HG02884 (cell line): ENCODE measurements around the gene ANKRD34B.

ENCODE experiments used
- ATAC-seq: cut with Tn5 transposase; IDR thresholded peaks from one replicate; pipeline ENCODE4 v1.9.1; 2021; ENCODE audit warnings: mild to moderate bottlenecking, moderate library complexity; ENCODE audit not compliant: unreplicated experiment

The ANKRD34B gene

DNA sequence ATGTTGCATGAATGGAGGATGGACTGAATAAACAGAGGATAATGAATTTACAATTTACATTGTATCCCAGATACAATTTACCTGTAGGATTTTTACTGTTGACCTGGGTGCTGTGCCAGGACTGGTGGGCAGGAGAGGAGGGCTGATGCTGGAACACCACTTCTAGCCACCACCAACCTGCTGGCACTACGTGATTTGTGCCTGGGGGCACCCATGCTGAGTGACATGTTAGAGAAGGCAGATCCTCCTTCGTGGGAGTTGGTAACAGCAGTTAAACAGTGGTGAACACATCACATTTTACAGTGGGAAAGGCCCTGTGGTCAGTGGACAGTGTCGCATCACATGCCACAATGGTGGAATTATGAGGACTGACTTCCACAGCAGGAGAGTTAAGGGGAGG lies 3.0 kb upstream of the ANKRD34B start:
- no peak for ATAC-seq

DNA sequence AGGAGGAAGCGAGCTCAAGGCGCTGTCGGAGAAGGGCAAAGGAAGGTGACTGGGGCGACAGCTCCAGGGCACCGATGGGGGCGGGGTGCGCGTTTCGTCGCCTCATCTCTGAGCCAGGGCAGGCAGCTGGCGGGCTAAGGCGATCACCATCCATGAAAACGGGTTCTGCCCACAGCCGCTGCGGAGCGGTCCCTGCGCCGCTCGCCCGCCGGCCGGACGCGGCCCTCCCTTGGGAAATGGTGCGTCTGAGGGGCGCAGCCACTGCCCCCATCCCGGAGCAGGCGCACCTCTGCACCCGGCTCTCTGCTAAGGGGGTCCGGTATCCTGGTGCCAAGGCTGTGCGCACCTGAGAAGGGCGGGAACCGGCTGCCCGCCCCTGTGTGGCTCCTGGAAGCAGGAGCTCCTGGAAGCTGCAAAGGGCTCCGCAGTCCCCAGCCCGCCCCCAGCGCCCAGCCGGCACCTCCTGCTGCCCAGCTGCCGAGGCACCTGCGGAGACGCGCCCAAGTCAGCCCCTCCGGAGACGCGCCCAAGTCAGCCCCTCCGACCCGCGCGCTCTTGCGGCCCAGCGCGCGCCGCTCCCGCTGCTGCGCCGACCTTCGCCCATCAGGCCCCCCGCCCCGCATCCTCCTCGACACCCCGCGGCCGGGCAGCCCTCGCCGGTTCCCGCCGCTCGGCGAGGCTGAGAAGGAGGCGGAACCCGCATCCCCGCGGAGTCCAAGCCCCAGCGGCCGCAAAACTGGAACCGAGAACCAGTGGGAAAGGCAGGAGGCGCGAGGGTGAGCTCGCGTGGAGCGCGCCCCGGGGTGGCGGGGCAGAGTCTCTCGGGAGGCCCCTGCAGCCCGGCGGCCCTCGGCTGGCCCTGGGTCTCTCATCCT lies 757 bp downstream of the ANKRD34B start:
- no peak for ATAC-seq

DNA sequence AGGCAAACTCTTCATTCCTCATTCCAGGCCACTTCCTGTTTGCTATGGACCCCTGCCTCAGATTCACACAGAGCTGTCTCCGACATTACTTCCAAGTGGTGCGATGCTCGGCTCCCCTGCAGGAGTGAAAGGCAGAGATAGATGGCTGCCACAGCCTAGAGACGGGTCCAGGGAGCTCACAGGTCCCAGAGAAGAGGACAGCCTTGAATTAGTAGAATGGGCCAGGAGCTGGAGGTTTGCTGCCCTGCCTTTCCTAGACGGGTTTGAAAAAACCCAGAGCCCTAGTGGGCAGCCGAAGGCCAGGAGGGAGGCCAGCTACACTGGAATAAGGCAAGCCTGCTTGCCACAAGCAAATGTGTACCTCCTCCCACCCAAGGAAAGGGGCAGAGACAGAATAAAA lies 1.8 kb downstream of the ANKRD34B start:
- ATAC-seq = no peak

DNA sequence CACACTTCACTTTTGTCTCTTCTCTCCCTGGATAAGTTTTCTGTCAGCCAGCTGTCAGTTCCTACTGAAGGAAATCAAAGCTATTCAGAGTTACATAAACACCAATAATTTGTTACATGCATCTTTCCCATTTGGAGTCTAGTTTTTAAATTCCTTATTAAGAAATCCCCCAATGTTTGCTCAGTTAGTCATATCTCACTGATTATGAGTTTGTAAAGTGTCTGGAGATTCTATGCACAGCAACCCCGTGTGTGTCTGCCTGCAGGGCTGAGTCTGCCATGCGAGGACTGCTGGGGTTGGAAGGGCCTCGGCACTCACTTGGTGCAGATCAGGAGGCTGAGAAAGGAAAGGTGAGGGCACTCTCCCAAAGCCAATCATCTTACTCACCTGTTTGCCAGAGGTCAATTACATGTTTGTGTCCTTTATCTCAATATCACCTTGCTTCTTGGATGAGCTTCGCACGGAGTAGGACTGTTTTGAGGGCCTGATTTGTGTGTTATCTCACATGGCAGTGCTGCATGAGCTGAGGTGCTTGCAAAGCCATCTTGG lies 3.3 kb downstream of the ANKRD34B start:
- ATAC-seq = no peak

DNA sequence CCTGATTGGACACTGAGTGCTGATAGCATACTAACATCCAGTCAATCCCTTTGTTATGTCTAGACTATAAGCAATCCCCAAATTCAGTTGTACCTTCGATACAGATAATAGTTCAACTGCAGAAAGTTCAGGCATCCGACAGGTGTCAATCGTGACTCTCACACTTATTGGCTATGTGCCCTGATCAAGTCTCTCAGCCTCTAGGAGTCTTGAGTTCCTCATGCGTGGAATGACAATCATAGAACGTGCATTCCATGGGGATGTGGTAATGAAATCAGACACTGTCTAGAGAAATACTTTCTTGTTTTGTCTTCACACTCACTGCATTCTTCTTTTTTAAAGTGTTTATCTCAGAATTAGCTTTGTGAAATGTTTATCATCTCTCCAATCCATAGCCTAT lies 4.8 kb downstream of the ANKRD34B start:
- ATAC-seq = no peak

DNA sequence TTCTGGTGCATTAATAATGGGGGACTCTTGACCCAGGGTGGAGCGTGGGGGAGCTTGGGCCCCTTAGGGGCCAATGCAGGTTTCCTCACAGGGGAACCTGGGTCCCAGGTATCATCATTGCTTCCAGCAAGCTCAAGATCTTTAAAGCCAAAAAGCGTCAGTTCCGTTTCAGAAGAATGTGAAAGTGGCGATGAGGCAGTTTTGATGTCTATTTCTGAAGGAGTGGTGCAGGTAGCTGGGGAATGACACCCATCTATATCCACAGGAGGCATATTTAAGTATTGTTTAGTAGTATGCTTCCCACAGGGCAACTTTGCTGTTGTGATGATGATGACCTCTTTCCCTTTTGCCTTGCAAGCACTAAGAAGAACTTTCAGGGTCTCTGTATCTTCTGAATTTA lies 10.8 kb downstream of the ANKRD34B start:
- ATAC-seq = no peak

DNA sequence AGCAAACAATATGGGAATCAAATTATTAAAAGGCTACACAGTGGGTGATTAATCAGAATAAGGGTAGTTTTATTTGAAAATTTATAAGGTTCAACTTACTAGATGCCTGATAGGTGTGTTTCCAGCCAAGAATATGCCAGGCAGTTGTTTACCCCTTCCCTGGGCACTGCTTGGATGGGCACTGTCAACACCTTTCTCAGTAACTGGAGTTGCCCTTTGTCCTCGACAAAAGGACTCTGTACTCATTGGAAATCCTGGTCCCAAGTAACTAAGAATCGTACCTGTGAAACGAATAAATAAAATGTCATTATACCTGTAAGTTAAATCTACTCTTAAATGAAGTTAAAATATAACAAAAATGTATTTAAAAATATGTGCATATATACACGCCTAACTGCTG lies 15.0 kb downstream of the ANKRD34B start:
- ATAC-seq = no peak

DNA sequence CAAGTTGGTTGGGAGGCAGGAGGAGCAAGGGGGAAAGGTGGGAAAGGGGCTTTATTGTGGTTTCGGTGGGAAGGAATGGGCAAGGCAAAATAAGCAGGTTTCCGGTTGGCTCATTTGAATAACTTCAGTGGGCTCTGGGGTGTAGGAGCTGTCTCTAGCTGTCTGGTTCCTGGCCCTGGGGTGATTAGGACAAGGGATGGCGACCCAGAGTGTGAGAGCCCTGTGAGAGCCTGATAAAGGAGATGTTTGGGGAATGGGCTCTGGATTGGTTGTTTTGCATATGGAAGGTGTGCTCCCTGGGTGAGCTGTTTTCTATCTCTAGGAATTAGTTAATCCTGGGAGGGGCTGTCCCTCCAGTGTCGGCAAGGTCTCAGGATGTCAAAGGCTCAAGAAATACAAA lies 15.4 kb downstream of the ANKRD34B start:
- ATAC-seq = no peak

DNA sequence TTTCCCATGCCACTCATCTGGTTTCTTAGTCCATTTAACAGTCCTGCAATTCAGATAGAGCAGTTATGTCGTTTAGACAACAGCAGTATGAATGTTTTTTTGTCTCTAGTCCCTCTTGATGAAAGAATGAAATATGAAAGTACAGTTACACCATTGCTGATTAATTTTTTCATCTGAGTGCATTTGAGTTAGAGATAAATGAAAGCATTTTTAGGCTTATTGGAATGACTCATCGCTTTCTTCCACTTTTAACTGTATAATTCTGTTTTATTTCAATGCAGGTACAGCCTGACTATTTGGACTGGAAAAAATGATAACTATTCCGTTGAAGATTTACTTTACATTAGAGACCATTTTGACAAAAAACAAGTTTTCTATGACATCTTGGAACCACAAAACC lies 28.7 kb downstream of the ANKRD34B start:
- no peak for ATAC-seq

DNA sequence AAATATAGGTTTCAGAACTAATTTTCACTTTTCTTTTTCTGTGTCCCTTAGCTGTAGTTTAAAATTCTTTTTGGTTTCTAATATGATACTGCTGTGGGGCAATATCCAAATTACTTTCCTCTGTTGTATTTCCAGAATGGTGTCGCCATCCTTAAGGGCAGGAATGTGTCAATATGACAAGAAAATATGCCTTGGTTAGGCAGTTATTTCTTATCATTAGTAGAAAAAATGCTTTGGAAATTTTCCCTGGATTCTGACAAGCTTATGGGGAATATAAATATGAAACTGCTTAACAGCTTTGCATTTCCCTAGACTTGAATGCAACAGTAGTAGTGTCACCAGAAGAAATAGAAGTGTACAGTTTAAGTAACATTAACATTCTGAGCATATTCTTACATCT lies 29.4 kb downstream of the ANKRD34B start:
- no peak for ATAC-seq

DNA sequence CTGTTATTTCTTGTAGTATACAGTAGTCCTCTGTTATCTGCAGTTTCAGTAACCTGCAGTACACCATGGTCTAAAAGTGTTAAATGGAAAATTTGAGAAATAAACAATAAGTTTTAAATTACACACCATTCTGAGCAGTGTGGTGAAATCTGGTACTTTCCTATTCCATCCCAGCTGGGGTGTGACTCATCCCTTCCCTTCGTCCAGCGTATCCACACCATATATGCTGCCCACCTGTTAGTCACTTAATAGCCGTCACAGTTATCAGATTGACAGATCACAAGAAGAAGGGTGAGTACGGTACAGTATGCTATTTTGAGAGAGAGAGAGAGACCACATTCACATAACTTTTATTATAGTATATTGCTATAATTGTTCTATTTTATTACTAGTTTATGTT lies 53.3 kb downstream of the ANKRD34B start:
- no peak for ATAC-seq

DNA sequence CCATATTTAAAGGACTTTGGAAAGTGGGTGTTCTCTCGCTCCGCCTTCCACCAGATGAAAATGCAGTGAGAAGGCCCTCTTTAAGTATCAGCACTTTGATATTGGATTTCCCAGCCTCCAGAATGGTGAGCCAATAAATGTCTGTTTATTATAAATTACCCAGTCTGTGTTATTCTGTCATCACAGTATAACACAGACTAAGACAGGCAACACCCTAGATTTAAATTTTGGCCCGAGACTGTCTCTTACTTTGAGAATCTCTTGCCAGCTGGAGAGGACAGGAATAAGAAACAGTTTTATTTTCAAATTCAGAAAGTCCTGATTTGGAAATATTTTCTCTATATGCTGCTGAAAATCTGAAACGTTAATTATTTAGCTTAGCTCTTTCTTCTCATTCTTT lies 60.7 kb downstream of the ANKRD34B start:
- no peak for ATAC-seq

DNA sequence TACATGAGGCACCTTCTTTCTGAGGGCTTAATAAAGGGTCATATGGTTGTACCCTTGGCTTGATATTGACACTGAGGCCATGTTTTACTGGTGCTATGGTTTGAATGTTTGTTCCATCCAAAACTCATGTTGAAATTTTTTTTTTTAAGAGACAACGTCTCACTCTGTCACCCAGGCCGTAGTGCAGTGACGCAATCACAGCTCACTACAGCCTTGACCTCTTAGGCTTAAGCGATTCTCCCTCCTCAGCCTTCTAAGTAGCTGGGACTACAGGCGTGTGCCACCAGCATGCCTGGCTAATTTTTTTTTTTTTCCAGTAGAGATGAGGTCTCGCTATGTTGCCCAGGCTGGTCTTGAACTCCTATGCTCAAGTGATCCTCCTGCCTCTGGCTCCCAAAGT lies 61.2 kb downstream of the ANKRD34B start:
- no peak for ATAC-seq

DNA sequence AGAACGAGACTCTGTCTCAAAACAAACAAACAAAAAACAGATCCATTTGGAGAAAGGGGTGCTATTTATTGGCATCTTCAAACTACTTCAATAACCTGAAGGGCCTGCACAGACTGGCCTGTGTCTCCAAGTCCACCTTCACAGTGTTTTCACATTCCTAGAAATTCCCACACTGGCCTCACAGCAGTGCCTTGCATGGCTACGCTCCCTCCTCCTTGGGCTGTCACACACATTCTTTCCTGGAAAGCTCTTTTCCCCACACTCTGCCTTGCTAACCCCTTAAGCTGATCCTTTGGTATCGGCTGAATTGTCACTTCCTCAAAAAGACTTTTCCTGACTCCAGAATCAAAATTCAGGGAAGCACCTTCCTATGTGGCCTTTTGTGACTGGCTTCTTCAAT lies 62.4 kb downstream of the ANKRD34B start:
- ATAC-seq = no peak
